GM12874 (cell line): ENCODE results near the gene ETFB.

ENCODE experiments used
- TF ChIP-seq, protein P1 (sequence below): IDR thresholded peaks from 2 replicates; pipeline ENCODE4 v1.5.1; 2011; ENCODE audit warnings: low read depth, mild to moderate bottlenecking, control low read depth, low read length, moderate library complexity; ENCODE audit not compliant: insufficient read depth

Gene ETFB

DNA sequence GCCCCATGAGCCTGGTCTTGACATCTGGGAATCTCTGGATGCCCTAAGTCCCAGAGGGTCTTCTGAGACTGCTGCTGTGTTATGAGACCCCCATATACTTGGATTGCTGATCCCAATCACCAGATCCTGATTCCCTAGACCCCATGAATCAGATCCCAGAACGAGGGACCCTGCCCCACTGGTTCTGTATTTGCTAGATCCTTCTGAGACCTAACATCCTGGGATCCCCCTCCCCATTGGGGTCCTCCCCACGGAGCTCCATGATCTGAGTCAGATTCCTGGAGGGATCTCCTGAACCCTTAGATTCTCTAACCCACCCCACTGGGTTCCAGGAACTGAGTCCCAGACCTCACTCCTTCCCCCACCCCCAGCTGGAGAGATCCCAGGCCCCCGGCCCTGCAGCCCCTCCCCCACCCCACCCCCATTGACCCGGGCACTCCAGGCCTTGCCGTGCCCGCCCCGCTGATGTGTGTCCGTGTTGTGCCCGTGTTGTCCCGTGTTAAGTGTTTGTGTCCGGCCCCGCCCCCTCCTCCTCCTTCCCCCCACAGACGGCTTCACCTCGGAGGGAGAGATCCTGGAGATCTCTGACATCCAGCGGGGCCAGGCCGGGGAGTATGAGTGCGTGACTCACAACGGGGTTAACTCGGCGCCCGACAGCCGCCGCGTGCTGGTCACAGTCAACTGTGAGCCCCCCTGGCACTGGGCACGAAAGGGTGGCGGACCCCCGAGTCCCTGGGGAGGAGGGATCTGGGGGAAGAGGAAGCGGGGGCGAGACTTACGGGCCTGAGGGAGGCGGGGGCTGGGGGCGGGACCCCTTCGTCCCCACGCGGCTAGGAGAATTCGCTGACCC is 39.7 kb downstream of the ETFB start:
- TF ChIP-seq, protein P1, sequence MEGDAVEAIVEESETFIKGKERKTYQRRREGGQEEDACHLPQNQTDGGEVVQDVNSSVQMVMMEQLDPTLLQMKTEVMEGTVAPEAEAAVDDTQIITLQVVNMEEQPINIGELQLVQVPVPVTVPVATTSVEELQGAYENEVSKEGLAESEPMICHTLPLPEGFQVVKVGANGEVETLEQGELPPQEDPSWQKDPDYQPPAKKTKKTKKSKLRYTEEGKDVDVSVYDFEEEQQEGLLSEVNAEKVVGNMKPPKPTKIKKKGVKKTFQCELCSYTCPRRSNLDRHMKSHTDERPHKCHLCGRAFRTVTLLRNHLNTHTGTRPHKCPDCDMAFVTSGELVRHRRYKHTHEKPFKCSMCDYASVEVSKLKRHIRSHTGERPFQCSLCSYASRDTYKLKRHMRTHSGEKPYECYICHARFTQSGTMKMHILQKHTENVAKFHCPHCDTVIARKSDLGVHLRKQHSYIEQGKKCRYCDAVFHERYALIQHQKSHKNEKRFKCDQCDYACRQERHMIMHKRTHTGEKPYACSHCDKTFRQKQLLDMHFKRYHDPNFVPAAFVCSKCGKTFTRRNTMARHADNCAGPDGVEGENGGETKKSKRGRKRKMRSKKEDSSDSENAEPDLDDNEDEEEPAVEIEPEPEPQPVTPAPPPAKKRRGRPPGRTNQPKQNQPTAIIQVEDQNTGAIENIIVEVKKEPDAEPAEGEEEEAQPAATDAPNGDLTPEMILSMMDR = no peak

DNA sequence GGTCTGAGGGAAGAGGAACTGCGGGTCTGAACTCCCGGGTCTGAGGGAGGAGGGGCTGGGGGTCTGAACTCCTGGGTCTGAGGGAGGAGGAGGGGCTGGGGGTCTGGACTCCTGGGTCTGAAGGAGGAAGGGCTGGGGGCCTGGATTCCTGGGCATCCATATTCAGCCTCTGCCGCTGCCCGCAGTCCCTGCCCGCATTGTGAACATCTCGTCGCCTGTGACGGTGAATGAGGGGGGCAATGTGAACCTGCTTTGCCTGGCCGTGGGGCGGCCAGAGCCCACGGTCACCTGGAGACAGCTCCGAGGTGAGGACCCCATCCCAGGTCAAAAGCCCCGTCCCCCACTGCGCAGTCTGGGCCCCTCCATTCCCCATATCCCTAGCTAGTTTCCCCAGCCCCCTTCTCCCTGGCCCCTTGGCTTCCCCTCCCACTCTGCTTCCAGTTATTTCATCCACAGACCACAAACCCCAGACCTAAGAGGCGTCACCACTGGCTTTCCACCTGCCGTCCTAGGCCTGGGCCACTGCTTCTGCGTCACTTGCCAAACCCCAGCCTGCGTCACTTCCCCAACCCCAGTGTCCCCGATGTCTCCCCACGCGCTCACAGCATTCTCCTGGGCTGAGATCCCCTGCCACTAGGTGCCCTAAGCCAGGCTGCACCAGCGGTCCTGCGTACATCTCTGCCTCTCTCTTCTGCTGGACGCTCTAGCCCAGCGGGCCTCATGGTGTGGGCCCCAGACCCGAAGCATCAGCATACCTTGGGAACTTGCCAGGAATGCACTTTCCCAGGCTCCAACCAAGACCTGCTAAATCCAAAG is 40.8 kb downstream of the ETFB start:
- TF ChIP-seq, protein P1 = no peak

DNA sequence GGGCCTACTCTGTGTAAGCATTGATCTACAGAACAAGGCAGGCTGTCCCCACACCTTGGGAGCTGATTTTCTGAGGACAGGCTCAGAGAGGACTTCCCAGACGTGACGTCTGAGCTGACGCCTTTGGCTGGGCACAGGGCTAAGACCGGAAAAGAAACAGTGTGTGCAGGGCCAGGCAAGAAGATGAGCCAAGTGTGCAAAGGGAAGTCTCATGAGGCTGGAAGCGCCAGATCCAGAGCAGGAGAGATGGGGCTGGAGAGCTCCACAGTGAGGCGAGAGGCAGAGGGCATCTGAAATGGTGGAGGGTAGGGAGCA is 42.1 kb downstream of the ETFB start:
- TF ChIP-seq, protein P1 = no peak

DNA sequence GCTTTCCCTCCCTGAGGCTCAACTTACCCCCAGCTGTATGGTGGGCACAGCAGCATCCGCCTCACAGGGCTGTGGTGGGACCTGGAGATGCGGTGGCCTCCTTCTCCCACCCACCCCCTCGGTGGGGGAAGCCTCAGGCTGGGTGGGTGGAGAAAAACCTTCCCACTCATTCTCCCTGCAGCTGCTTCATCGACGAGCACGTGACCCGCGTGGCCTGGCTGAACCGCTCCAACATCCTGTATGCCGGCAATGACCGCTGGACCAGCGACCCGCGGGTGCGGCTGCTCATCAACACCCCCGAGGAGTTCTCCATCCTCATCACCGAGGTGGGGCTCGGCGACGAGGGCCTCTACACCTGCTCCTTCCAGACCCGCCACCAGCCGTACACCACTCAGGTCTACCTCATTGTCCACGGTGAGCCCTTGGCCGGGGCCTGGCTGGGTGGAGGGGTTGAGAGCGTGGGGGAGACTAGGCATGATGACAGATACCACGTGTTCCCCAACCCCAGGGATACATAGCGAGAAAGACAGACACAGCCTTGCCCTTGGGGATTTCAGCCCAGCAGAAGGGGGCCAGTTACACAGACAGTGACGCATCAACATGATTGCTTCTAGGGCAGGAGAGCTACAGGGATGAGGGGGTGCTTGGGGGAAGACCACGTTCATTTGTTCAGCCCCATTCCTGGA is 42.6 kb downstream of the ETFB start:
- TF ChIP-seq, protein P1 = no peak

DNA sequence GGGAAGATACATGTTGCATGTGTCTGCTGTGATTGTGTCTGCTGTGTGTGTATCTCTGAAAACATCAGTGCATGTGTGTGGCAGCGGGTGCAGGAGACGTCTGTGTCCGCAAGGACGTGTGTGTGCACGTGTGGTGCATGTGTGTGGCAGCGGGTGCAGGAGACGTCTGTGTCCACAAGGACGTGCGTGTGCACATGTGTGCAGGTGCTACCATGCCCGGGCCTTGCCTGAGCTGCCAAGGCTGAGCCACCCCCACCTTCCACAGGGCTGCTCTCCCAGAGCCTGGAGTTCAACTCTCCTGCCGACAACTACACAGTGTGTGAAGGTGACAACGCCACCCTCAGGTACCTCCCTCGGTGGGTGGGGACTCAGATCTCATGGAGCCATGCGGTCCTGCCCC is 44.4 kb downstream of the ETFB start:
- TF ChIP-seq, protein P1 = no peak

DNA sequence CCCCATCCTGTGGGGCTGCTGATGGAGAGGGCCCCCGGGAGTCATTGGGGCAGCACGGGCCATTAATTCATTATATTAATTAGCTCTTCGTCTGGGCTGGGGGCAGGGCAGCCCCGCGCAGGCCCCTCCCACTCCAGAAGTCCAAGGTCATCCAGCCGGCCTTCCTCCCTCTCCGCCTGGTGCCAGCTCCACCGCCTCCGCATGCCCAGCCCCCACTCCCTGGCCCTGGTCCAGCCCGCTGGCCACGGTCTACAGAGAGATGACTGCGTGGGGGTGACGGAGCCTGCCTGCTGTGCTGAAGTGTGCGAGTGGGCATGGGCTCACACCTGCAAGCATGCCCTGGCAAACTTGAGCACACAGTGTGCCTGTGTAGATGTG is 45.9 kb downstream of the ETFB start:
- TF ChIP-seq, protein P1 = no peak

DNA sequence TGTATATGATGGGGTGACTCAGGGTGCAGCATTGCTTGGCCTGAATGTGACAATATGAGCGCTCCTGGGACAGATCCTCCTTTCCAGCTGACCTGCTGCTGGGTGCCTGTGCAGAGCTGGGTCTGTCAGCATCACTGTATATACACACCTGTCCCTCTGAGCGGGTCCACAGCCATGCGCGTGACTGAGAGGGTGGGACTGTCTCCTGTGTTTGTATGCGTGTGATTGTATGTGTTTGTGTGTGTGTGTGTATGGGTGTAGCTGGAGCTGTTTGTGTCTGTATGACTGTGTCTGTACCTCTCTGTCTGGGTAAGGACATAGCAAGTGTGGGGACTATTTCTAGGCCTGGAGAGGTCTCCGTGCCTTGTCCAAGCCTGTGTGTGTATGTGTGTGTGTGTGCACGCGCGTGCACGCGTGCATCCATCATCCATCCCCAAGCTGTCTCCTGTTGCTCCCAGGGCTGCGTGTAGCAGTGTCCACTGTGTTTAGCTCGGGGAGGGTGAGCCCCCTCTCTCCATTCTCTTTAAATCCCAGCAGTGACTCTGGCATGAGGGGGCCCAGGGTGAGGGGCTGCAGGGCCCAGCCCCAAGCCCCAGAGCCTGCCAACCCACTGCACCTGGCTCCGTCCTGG is 46.4 kb downstream of the ETFB start:
- TF ChIP-seq, protein P1 = no peak
